Activated T-cell treated with anti-CD3 and anti-CD28 coated beads for 1 hour (primary cell): Measurements from ENCODE around the gene ZC3HAV1.
"Not testable (repeated sequence)": the region's sequence is repeated elsewhere in the genome, so short reads cannot be mapped to it uniquely, and the experiment has no call there.

Experiments
- DNase-seq: peaks from one replicate; pipeline ENCODE4 v3.0.0-alpha.2; 2020; ENCODE audit warnings: low read depth

ZC3HAV1 gene

GRCh38 chr7:139049111-139049510 is 60.4 kb downstream of the ZC3HAV1 start:
- DNase-seq = no peak

- DNase-seq = no peak
Observed at GRCh38 chr7:139047970-139048369, 61.5 kb downstream of the ZC3HAV1 start.

- DNase-seq = no peak
Observed at GRCh38 chr7:139046143-139046542, 63.4 kb downstream of the ZC3HAV1 start.

GRCh38 chr7:139044813-139045794 is 64.4 kb downstream of the ZC3HAV1 start:
- no peak for DNase-seq

GRCh38 chr7:139043823-139044812 is 65.4 kb downstream of the ZC3HAV1 start:
- DNase-seq = peak; percentile 56

- DNase-seq = no peak
Observed at GRCh38 chr7:139041378-139042085, 68.0 kb downstream of the ZC3HAV1 start.

GRCh38 chr7:139038691-139039090 is 70.8 kb downstream of the ZC3HAV1 start:
- DNase-seq = no peak

- no peak for DNase-seq
Observed at GRCh38 chr7:139036901-139037300, 72.6 kb downstream of the ZC3HAV1 start.

GRCh38 chr7:139035586-139036353 is 73.8 kb downstream of the ZC3HAV1 start, which contains the start of gene ZC3HAV1L:
TSS of gene ZC3HAV1L (minus strand) at chr7:139036042. CDS start at chr7:139036017, 25 bp downstream.
- DNase-seq = peak; percentile 7

GRCh38 chr7:139034855-139035585 is 74.5 kb downstream of the ZC3HAV1 start:
- peak; percentile 6 for DNase-seq

GRCh38 chr7:139034336-139034735 is 75.2 kb downstream of the ZC3HAV1 start:
- DNase-seq = no peak

- no peak for DNase-seq
Observed at GRCh38 chr7:139033346-139034114, 76.0 kb downstream of the ZC3HAV1 start.

- no peak for DNase-seq
Observed at GRCh38 chr7:139032473-139032872, 77.0 kb downstream of the ZC3HAV1 start.

- DNase-seq = no peak
Observed at GRCh38 chr7:139029353-139029752, 80.2 kb downstream of the ZC3HAV1 start.

- no peak for DNase-seq
Observed at GRCh38 chr7:139026551-139026950, 83.0 kb downstream of the ZC3HAV1 start.

GRCh38 chr7:139025861-139026260 is 83.7 kb downstream of the ZC3HAV1 start:
- not testable (repeated sequence) for DNase-seq

GRCh38 chr7:139023076-139023475 is 86.4 kb downstream of the ZC3HAV1 start:
- DNase-seq = no peak

- no peak for DNase-seq
Observed at GRCh38 chr7:139022286-139022685, 87.2 kb downstream of the ZC3HAV1 start.

GRCh38 chr7:139018910-139019309 is 90.6 kb downstream of the ZC3HAV1 start:
- DNase-seq = no peak
